Panc1 (cell line): ENCODE results near the gene NEAT1.

Experiments
- POLR2AphosphoS5 ChIP-seq: IDR thresholded peaks from 2 replicates; pipeline ENCODE4 v1.6.1; 2012; ENCODE audit warnings: mild to moderate bottlenecking, low read depth, low read length, moderate library complexity
- TF ChIP-seq, protein P1 (sequence below): fragments of 450-650 bp; IDR thresholded peaks from 2 replicates; pipeline ENCODE4 v1.5.1; 2017; ENCODE audit warnings: mild to moderate bottlenecking

DNA sequence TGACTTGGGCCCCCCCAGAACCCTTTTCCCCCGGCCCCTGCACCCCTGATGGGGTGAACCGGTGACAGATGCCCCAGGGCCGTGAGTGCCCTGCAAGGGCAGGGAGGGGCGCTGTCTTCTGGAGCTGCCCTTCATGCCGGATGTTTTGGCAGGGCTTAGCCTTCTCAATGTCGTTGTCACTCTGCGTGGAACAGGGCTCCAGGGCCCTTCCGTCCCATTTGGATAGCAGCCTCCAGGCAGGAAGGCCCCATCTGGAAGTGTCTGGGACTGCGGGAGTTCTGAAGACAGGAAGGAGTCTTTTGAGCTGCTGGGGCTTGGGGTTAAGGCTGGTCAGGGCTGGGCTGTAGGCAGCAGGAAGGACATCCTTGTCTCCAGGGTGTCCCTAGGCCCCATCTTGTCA lies 31.6 kb upstream of the NEAT1 start:
- TF ChIP-seq, protein P1, sequence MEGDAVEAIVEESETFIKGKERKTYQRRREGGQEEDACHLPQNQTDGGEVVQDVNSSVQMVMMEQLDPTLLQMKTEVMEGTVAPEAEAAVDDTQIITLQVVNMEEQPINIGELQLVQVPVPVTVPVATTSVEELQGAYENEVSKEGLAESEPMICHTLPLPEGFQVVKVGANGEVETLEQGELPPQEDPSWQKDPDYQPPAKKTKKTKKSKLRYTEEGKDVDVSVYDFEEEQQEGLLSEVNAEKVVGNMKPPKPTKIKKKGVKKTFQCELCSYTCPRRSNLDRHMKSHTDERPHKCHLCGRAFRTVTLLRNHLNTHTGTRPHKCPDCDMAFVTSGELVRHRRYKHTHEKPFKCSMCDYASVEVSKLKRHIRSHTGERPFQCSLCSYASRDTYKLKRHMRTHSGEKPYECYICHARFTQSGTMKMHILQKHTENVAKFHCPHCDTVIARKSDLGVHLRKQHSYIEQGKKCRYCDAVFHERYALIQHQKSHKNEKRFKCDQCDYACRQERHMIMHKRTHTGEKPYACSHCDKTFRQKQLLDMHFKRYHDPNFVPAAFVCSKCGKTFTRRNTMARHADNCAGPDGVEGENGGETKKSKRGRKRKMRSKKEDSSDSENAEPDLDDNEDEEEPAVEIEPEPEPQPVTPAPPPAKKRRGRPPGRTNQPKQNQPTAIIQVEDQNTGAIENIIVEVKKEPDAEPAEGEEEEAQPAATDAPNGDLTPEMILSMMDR: no peak
- TF ChIP-seq POLR2AphosphoS5: no peak
